HEK293T (cell line): ENCODE data around the gene TANC1.

Experiments used
- FOXK2 ChIP-seq: fragments of 450-650 bp; IDR thresholded peaks from 2 replicates; pipeline ENCODE4 v1.6.1; 2016; ENCODE audit warnings: mild to moderate bottlenecking
- FOXM1 ChIP-seq: fragments of 450-650 bp; IDR thresholded peaks from 2 replicates; pipeline ENCODE4 v1.6.1; 2017; ENCODE audit warnings: mild to moderate bottlenecking, borderline replicate concordance
- HDGF ChIP-seq: fragments of 450-650 bp; IDR thresholded peaks from 2 replicates; pipeline ENCODE4 v1.6.1; 2017; ENCODE audit warnings: antibody characterized with exemption, borderline replicate concordance
- NFRKB ChIP-seq: fragments of 450-650 bp; IDR thresholded peaks from 2 replicates; pipeline ENCODE4 v1.6.1; 2016; ENCODE audit warnings: mild to moderate bottlenecking, moderate library complexity
- SP1 ChIP-seq: fragments of 450-650 bp; IDR thresholded peaks from 2 replicates; pipeline ENCODE4 v1.6.1; 2017
- SUZ12 ChIP-seq: fragments of 450-650 bp; IDR thresholded peaks from 2 replicates; pipeline ENCODE4 v1.6.1; 2016; ENCODE audit warnings: mild to moderate bottlenecking
- ZNF384 ChIP-seq: fragments of 450-650 bp; IDR thresholded peaks from 2 replicates; pipeline ENCODE4 v1.6.1; 2016
- TF ChIP-seq, protein P1 (sequence below): fragments of 450-650 bp; IDR thresholded peaks from 2 replicates; pipeline ENCODE4 v1.6.1; 2016

DNA sequence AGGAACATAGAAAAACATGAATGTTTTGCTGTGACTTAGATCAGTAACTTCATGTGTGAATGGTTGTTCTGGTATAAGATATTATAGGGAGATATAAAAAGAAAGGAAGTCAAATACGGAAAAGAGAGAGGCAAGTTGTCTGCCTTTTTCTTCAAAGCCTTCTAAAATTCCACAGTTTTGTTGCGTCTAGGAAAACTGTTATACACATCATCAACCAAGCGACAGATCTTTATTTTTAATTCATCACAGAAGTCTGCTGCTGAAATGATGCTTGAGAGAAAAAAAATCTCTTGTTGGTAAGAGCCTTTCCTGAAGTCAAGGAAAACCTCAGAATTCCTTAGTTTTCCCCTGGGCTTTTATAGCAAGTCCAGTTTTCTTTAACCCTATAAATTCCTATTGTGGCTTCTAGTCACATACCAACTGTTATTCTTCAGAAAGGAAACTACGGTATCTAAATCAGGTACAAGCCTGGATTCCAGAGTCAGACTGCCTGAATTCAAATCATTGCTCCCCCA, 36.3 kb upstream of the TANC1 start:
- no peak for TF ChIP-seq HDGF
- no peak for TF ChIP-seq SUZ12
- TF ChIP-seq NFRKB: no peak
- TF ChIP-seq, protein P1, sequence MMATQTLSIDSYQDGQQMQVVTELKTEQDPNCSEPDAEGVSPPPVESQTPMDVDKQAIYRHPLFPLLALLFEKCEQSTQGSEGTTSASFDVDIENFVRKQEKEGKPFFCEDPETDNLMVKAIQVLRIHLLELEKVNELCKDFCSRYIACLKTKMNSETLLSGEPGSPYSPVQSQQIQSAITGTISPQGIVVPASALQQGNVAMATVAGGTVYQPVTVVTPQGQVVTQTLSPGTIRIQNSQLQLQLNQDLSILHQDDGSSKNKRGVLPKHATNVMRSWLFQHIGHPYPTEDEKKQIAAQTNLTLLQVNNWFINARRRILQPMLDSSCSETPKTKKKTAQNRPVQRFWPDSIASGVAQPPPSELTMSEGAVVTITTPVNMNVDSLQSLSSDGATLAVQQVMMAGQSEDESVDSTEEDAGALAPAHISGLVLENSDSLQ: no peak
- no peak for TF ChIP-seq FOXM1
- no peak for TF ChIP-seq SP1
- TF ChIP-seq FOXK2: no peak
- no peak for TF ChIP-seq ZNF384
